ENCODE data around the gene RNF114. TPM values are rescaled to one million over a fixed set of nuclear protein-coding genes. Genes with fewer than 3 reads are reported as not detected.

The RNF114 gene
- polyA plus RNA-seq, 1 of the 3 experiments (the other 2 are of a cell fraction) = 55.0 TPM

GRCh38 chr20:49945306-49945700 lies 9.1 kb downstream of the RNF114 start (continued):
- TF ChIP-seq, protein P1, sequence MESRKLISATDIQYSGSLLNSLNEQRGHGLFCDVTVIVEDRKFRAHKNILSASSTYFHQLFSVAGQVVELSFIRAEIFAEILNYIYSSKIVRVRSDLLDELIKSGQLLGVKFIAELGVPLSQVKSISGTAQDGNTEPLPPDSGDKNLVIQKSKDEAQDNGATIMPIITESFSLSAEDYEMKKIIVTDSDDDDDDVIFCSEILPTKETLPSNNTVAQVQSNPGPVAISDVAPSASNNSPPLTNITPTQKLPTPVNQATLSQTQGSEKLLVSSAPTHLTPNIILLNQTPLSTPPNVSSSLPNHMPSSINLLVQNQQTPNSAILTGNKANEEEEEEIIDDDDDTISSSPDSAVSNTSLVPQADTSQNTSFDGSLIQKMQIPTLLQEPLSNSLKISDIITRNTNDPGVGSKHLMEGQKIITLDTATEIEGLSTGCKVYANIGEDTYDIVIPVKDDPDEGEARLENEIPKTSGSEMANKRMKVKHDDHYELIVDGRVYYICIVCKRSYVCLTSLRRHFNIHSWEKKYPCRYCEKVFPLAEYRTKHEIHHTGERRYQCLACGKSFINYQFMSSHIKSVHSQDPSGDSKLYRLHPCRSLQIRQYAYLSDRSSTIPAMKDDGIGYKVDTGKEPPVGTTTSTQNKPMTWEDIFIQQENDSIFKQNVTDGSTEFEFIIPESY (IDR thresholded peaks at IDR 0.05; ENCODE audit: borderline replicate concordance, low read depth) = no peak

DNA sequence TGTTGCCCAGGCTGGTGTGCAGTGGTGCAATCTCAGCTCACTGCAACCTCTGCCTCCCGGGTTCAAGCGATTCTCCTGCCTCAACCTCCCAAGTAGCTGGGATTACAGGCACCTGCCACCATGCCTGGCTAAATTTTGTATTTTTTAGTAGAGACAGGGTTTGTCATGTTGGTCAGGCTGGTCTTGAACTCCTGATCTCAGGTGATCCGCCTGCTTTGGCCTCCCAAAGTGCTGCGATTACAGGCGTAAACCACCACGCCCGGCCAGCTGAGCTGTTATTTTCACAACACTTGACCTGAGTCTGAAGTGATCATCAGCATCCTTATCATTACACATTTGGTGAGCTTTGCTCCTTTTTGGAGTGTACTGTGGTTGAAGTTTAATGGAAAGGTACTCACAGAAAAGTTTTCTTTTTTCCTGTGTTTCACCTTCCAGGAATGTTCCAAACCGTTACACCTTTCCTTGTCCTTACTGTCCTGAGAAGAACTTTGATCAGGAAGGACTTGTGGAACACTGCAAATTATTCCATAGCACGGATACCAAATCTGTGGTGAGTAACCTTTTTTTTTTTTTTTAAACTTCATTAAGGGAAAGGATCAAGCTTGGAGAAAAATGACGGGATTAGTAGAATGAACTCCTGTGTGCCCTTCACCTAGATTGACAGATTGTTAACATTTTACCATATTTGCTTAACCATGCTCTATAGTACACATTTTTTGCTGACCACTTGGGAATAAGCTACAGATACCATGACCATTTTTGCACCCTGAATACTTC lies 9.7 kb downstream of the RNF114 start:
- H3K27me3 ChIP-seq (ENCODE audit: insufficient read depth) = no peaks in the 10 kb centered on the region
- H3F3A ChIP-seq (replicated peaks; ENCODE audit: insufficient read depth) = peaks cover 38% of the 10 kb centered on the region
- H3K4me2 ChIP-seq = no peak overlapping the region
- 98% methylated on average over 9 of the region's 10 CpGs for WGBS (ENCODE audit: low lambda C conversion rate)
- H3K9ac ChIP-seq = no peak overlapping the region
- peaks cover 23 to 52% of the 10 kb centered on the region in 2 experiments for H3K36me3 ChIP-seq (replicated peaks in 1 of 2; ENCODE audit: control insufficient read depth in 1 of 2, insufficient read depth in 2 of 2, low read length in 1 of 2)
- H4K20me1 ChIP-seq (ENCODE audit: insufficient read depth) = no peaks in the 10 kb centered on the region; the same call in 1 of the 2 replicates
- H2AFZ ChIP-seq (ENCODE audit: low read depth) = no peak overlapping the region
- peaks cover 60% of the 10 kb centered on the region for H3K79me2 ChIP-seq (ENCODE audit: insufficient read depth)
- no peaks in the 10 kb centered on the region for H3K9me2 ChIP-seq
- DNase-seq = no peak
- H3K4me1 ChIP-seq (ENCODE audit: control insufficient read depth in 1 of 2, insufficient read depth in 2 of 2, low read depth in 1 of 2, low read length in 1 of 2) = peaks cover 0 to 24% of the 10 kb centered on the region in 2 experiments; a peak in 2 of 4 replicates
- H3K4me3 ChIP-seq (ENCODE audit: low read depth in 2 of 2, low read length in 1 of 2) = no peak overlapping the region
- no peak for TF ChIP-seq MAX (IDR thresholded peaks at IDR 0.05; ENCODE audit: low read depth)
- no peak for TF ChIP-seq EP300 (IDR thresholded peaks at IDR 0.05; ENCODE audit: borderline replicate concordance in 1 of 2, low read depth in 1 of 2, low read length in 1 of 2)
- TF ChIP-seq RAD21 (IDR thresholded peaks at IDR 0.05; ENCODE audit: low read length) = no peak
- TF ChIP-seq NRF1 (IDR thresholded peaks at IDR 0.05; ENCODE audit: low read depth, low read length) = no peak
- TF ChIP-seq REST (IDR thresholded peaks at IDR 0.05; ENCODE audit: low read depth, low read length) = no peak
- TF ChIP-seq, protein P2, sequence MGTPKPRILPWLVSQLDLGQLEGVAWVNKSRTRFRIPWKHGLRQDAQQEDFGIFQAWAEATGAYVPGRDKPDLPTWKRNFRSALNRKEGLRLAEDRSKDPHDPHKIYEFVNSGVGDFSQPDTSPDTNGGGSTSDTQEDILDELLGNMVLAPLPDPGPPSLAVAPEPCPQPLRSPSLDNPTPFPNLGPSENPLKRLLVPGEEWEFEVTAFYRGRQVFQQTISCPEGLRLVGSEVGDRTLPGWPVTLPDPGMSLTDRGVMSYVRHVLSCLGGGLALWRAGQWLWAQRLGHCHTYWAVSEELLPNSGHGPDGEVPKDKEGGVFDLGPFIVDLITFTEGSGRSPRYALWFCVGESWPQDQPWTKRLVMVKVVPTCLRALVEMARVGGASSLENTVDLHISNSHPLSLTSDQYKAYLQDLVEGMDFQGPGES (IDR thresholded peaks at IDR 0.05; ENCODE audit: low read depth, low read length) = no peak
- no peak for TF ChIP-seq POLR2AphosphoS5 (IDR thresholded peaks at IDR 0.05; ENCODE audit: low read depth, low read length)
- ChIA-PET CTCF (interaction anchor here (0.8 to 4.2 kb wide), 7 partner anchors 12 to 140 kb away, joined by 3 to 16 read pairs (median 4); no protein-coding TSS in a partner anchor), POLR2A (no interaction called here)
- no peak overlapping the region for H3K27ac ChIP-seq (ENCODE audit: low read depth in 2 of 2, low read length in 1 of 2)
- H3K9me3 ChIP-seq = no peaks in the 10 kb centered on the region
